Measurements from ENCODE around the gene HLA-DQB2. TPM values are rescaled to one million over a fixed set of nuclear protein-coding genes. Genes with fewer than 3 reads are reported as not detected.
"Not testable (repeated sequence)": the region's sequence is repeated elsewhere in the genome, so short reads cannot be mapped to it uniquely, and the experiment has no call there.

Gene HLA-DQB2
- total RNA-seq, 1 experiment from 2014 or later: not detected

GRCh38 chr6:32745649-32746048, 17.7 kb downstream of the HLA-DQB2 start:
- DNase-seq (ENCODE audit: low spot score): not testable (repeated sequence)

GRCh38 chr6:32744776-32745175, 18.6 kb downstream of the HLA-DQB2 start:
- DNase-seq (ENCODE audit: low spot score): no peak

- DNase-seq (ENCODE audit: low spot score): no peak
Measured at GRCh38 chr6:32742374-32742773, 21.0 kb downstream of the HLA-DQB2 start.

DNA sequence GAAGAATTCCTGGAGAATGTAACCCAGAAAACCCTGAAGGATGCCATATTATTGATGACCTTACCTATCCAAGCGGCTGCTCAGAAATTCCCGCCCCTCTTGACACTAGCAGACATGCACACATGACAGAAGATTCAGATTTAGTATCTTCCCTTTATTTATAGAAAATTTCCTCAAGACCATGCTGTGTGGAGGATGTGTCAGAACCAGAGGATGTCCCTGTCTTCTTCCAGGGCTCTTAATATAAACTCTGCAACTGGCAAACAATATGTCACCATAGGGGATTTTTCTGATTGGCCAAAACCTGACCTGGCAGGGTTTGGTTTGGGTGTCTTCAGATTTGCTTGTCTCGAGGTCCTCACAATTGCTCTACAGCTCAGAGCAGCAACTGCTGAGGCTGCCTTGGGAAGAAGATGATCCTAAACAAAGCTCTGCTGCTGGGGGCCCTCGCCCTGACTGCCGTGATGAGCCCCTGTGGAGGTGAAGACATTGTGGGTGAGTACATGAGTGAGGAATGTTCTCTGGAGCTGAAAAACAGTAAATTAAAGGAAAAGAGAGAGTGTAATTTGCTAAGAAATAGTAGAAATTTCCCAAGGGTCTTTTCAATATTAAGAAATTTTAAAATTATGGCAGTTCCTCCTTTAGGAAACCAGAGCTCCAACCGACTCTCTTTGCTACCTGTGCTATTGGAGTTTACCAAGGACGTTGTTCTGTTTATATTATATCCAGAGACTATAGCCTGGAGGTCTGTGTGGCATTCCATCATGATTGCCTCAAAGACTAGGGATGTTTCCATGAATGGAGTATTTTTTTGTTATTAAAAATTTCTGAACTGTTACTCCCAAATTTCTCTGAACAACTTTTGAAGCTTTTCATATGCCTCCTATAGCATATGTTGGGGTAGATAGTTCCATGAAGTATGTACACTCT, 22.0 kb downstream of the HLA-DQB2 start, which contains the start of gene HLA-DQA2:
TSS of gene HLA-DQA2 (plus strand) at position 361 of the 930 bp plus-strand sequence. CDS start at position 414, 53 bp downstream.
- no peak for DNase-seq (ENCODE audit: low spot score)

DNA sequence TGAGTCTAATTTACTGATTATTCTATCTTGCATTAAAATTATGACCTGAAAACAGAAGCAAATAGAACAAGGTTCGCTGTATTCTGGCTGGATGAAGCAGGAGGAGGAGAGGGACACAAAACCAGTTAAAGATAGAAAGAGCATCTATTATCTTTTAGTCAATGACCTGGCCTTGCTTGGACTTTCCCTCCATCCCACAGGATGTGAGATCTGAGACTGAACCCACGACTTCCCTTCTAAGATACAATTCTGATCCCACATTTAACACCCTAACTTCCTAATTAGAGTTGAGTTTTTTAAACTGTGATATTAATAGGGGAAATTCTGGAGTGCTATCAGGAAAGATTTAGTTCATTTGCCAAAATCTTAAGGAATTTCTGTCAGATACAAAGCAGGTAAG, 25.2 kb downstream of the HLA-DQB2 start:
- DNase-seq (ENCODE audit: low spot score): no peak

- no peak for DNase-seq (ENCODE audit: low spot score)
Measured at GRCh38 chr6:32718879-32719278, 44.5 kb downstream of the HLA-DQB2 start.

GRCh38 chr6:32716396-32716795, 46.9 kb downstream of the HLA-DQB2 start:
- no peak for DNase-seq (ENCODE audit: low spot score)

DNA sequence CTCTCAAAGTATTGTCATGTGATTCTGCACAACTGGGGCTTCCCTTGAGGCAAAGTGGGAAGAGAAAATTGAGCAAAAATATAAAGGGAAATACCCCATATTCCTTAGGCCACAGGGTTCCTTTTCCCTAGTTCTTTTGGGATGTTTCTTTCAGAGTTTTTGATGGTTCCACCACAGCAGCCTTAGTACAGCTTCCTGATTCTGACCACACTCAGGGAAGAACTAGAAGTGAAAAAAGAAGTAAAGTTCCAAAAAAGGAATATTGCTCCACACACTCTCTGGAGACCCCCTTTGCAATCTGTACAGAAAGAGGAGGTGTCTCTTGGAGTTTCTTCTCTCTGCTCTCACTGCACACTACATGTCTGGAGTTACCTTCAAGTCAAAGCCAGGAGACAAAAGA, 50.1 kb downstream of the HLA-DQB2 start:
- DNase-seq (ENCODE audit: low spot score): no peak

- DNase-seq (ENCODE audit: low spot score): no peak
Measured at GRCh38 chr6:32709625-32710024, 53.7 kb downstream of the HLA-DQB2 start.

Small RNAs within 50 kb of the gene (small RNA-seq; reads per million reads assigned to genes)
- gene MIR3135B: not detected

Other genes with a start within 250 kb of the HLA-DQB2 start
- gene HLA-DRB5, start 233.2 kb downstream of the HLA-DQB2 start, total RNA-seq (2014; rRNA removed; shearing (Covaris generic)): not detected in 2 replicates
- gene HLA-DRB1, start 173.7 kb downstream of the HLA-DQB2 start, total RNA-seq (2014; rRNA removed; shearing (Covaris generic)): not detected in 2 replicates
- not detected in 2 replicates for gene HLA-DQA1, start 126.1 kb downstream of the HLA-DQB2 start, total RNA-seq (2014; rRNA removed; shearing (Covaris generic))
- gene HLA-DQB1, start 96.9 kb downstream of the HLA-DQB2 start, total RNA-seq (2014; rRNA removed; shearing (Covaris generic)): not detected in 2 replicates
- gene HLA-DQA2, start 22.1 kb downstream of the HLA-DQB2 start, total RNA-seq (2014; rRNA removed; shearing (Covaris generic)): not detected in 2 replicates
- gene HLA-DOB, start 53.5 kb upstream of the HLA-DQB2 start, total RNA-seq (2014; rRNA removed; shearing (Covaris generic)): not detected in 2 replicates
- gene TAP2, start 75.2 kb upstream of the HLA-DQB2 start, total RNA-seq (2014; rRNA removed; shearing (Covaris generic)): 50.3 and 54.9 TPM in 2 replicates
- gene PSMB8, start 80.5 kb upstream of the HLA-DQB2 start, total RNA-seq (2014; rRNA removed; shearing (Covaris generic)): 27.1 and 29.3 TPM in 2 replicates
- gene TAP1, start 90.2 kb upstream of the HLA-DQB2 start, total RNA-seq (2014; rRNA removed; shearing (Covaris generic)): 15.2 and 20.9 TPM in 2 replicates
- gene PSMB9, start 90.7 kb upstream of the HLA-DQB2 start, total RNA-seq (2014; rRNA removed; shearing (Covaris generic)): 2.1 and 4.4 TPM in 2 replicates
- gene HLA-DMB, start 177.5 kb upstream of the HLA-DQB2 start, total RNA-seq (2014; rRNA removed; shearing (Covaris generic)): 2.1 and 3.3 TPM in 2 replicates
- 8.5 and 9.0 TPM in 2 replicates for gene HLA-DMA, start 189.6 kb upstream of the HLA-DQB2 start, total RNA-seq (2014; rRNA removed; shearing (Covaris generic))
- 144 and 147 TPM in 2 replicates for gene BRD2, start 205.1 kb upstream of the HLA-DQB2 start, total RNA-seq (2014; rRNA removed; shearing (Covaris generic))
- 0.03 and 0.23 TPM in 2 replicates for gene HLA-DOA, start 246.1 kb upstream of the HLA-DQB2 start, total RNA-seq (2014; rRNA removed; shearing (Covaris generic))